BLaER1 treated with 17β-estradiol and CSF1 and Interleukin-3, amounts not matched to agents 10 nM and 100 nM (cell line): ENCODE data around the gene TAS2R50.

Experiments
- H3K27ac ChIP-seq, 11 experiments: shearing (Covaris generic); formaldehyde crosslinking; 2 replicates each; pipeline ENCODE4 v1.8.1; 2022
- H3K27me3 ChIP-seq, 11 experiments: shearing (Covaris generic); formaldehyde crosslinking; 2 replicates each; pipeline ENCODE4 v1.8.1; 2022
- H3K36me3 ChIP-seq, 11 experiments: shearing (Covaris generic); formaldehyde crosslinking; 2 replicates each; pipeline ENCODE4 v1.8.1; 2022
- H3K4me1 ChIP-seq, 10 experiments: shearing (Covaris generic); formaldehyde crosslinking; 2 replicates each; pipeline ENCODE4 v1.8.1; 2022
- H3K4me2 ChIP-seq, 11 experiments: shearing (Covaris generic); formaldehyde crosslinking; 2 replicates each; pipeline ENCODE4 v1.8.1; 2022
- H3K4me3 ChIP-seq, 10 experiments: shearing (Covaris generic); formaldehyde crosslinking; 2 replicates each; pipeline ENCODE4 v1.8.1; 2022
- H3K9ac ChIP-seq, 11 experiments: shearing (Covaris generic); formaldehyde crosslinking; 2 replicates each; pipeline ENCODE4 v1.8.1; 2022
- H3K9me3 ChIP-seq, 11 experiments: shearing (Covaris generic); formaldehyde crosslinking; replicated peaks in 1 of 11; 2 replicates each; pipeline ENCODE4 v1.8.1; 2022
- H4K20me1 ChIP-seq, 11 experiments: shearing (Covaris generic); formaldehyde crosslinking; 2 replicates each; pipeline ENCODE4 v1.8.1; 2022
- Cebpa-rat ChIP-seq, 11 experiments: shearing (Covaris generic); IDR thresholded peaks; 2 replicates each; pipeline ENCODE4 v1.8.1; 2022

The TAS2R50 gene

DNA sequence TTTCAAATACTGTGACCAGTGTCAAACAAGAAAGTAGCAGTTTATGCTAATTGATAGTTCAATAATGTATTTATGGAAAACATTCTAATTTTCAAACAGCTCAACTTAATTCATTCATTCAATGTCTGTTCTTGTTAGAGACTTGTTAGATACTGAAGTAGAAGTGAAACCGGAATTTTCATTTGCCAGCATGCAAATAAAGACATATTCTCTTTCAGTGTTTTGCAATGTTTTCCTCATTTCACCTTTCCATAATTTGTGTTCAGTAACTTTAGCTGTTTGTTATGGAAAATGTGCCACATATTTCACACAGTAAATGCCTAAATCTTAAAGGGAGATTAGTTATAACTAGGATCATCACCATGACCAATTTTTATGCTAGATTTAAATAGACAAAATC is 21.2 kb downstream of the TAS2R50 start:
- H3K9me3 ChIP-seq = no peaks in the 10 kb centered on the region
- no peak overlapping the region for H3K27ac ChIP-seq
- H3K27me3 ChIP-seq = no peaks in the 10 kb centered on the region
- no peak overlapping the region; a peak in 1 of 22 replicates for H3K4me2 ChIP-seq
- peaks cover 0 to 3% (median 0%) of the 10 kb centered on the region in 11 experiments; a peak in 1 of 22 replicates for H4K20me1 ChIP-seq
- no peak overlapping the region for H3K9ac ChIP-seq
- H3K4me3 ChIP-seq = no peak overlapping the region
- no peak for TF ChIP-seq Cebpa-rat (IDR thresholded peaks at IDR 0.05)
- peaks cover 0 to 16% (median 4%) of the 10 kb centered on the region in 11 experiments; a peak in 7 of 22 replicates for H3K36me3 ChIP-seq
- no peaks in the 10 kb centered on the region for H3K4me1 ChIP-seq

- H3K9me3 ChIP-seq = peaks cover 5 to 22% (median 14%) of the 10 kb centered on the region in 11 experiments; a peak in 15 of 22 replicates
- TF ChIP-seq Cebpa-rat (IDR thresholded peaks at IDR 0.05) = no peak
- H3K27me3 ChIP-seq = no peaks in the 10 kb centered on the region
- H3K4me2 ChIP-seq = no peak overlapping the region
- no peak overlapping the region for H3K9ac ChIP-seq
- H3K4me1 ChIP-seq = no peaks in the 10 kb centered on the region
- no peak overlapping the region for H3K4me3 ChIP-seq
- peaks cover 0 to 12% (median 0%) of the 10 kb centered on the region in 11 experiments; a peak in 2 of 22 replicates for H3K36me3 ChIP-seq
- no peak overlapping the region for H3K27ac ChIP-seq
- H4K20me1 ChIP-seq = no peaks in the 10 kb centered on the region
Observed at GRCh38 chr12:10960211-10960610, 26.5 kb downstream of the TAS2R50 start.

- H3K4me1 ChIP-seq = no peaks in the 10 kb centered on the region
- no peak for TF ChIP-seq Cebpa-rat (IDR thresholded peaks at IDR 0.05)
Observed at GRCh38 chr12:10959804-10960203, 26.9 kb downstream of the TAS2R50 start.

DNA sequence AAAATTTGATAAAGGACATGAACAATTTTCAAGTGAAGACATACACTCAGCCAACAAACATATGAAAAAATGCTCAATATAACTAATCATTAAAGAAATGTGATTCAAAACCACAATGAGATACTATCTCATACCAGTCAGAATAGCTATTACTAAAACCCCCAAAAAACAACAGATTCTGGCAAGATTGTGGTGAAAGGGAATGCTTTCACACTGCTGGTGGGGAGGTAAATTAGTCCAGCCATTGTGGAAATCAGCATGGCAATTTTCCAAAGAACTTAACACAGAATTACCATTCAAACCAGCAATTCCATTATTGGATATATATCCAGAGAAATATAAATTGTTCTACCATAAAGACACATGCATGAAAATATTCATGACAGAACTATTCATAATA is 29.0 kb downstream of the TAS2R50 start:
- Histone ChIP-seq H4K20me1 (no peaks in the 10 kb centered on the region), H3K36me3 (peaks cover 0 to 13% (median 3%) of the 10 kb centered on the region in 11 experiments; a peak in 3 of 22 replicates), H3K4me1 (no peaks in the 10 kb centered on the region), H3K9me3 (peaks cover 17 to 38% (median 27%) of the 10 kb centered on the region in 11 experiments; a peak in 21 of 22 replicates), H3K27me3 (no peaks in the 10 kb centered on the region), H3K9ac (no peak overlapping the region), H3K4me2 (no peak overlapping the region), H3K4me3 (no peak overlapping the region), H3K27ac (no peak overlapping the region)
- TF ChIP-seq Cebpa-rat (IDR thresholded peaks at IDR 0.05) = no peak

More at GRCh38 chr12:10959804-10960203, 26.9 kb downstream of the TAS2R50 start:
- H3K4me2 ChIP-seq = no peak overlapping the region
- H3K9ac ChIP-seq = no peak overlapping the region
- no peak overlapping the region for H3K27ac ChIP-seq
- H3K4me3 ChIP-seq = no peak overlapping the region
- H3K27me3 ChIP-seq = no peaks in the 10 kb centered on the region
- peaks cover 0 to 12% (median 0%) of the 10 kb centered on the region in 11 experiments; a peak in 2 of 22 replicates for H3K36me3 ChIP-seq
- peaks cover 6 to 26% (median 18%) of the 10 kb centered on the region in 11 experiments; a peak in 18 of 22 replicates for H3K9me3 ChIP-seq
- no peaks in the 10 kb centered on the region for H4K20me1 ChIP-seq

DNA sequence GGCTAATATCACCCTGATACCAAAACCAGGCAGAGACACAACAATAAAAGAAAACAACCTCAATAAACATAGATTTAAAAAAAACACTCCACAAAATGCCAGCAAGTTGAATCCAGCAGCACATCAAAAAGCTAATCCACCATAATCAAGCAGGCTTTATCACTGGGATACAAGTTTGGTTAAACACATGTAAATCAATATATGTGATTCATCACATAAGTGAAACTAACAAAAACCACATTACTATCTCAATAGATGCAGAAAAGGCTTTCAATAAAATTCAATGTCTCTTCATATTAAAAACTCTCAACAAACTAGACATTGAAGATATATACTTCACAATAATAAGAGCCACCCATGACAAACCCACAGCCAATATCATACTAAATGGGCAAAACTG is 30.6 kb downstream of the TAS2R50 start:
- no peak overlapping the region for H3K27ac ChIP-seq
- H3K9ac ChIP-seq = no peak overlapping the region
- H3K36me3 ChIP-seq = peaks cover 0 to 16% (median 2%) of the 10 kb centered on the region in 11 experiments; a peak in 3 of 22 replicates
- no peaks in the 10 kb centered on the region for H3K27me3 ChIP-seq
- H3K4me3 ChIP-seq = no peak overlapping the region
- H3K9me3 ChIP-seq = peaks cover 17 to 38% (median 27%) of the 10 kb centered on the region in 11 experiments; a peak in 21 of 22 replicates
- no peak overlapping the region for H3K4me2 ChIP-seq
- TF ChIP-seq Cebpa-rat (IDR thresholded peaks at IDR 0.05) = no peak
- H3K4me1 ChIP-seq = no peaks in the 10 kb centered on the region
- no peaks in the 10 kb centered on the region for H4K20me1 ChIP-seq

- TF ChIP-seq Cebpa-rat (IDR thresholded peaks at IDR 0.05) = no peak
Observed at GRCh38 chr12:10952645-10953044, 34.1 kb downstream of the TAS2R50 start.

GRCh38 chr12:10943167-10943566 is 43.5 kb downstream of the TAS2R50 start:
- no peaks in the 10 kb centered on the region for H3K4me1 ChIP-seq
- no peak overlapping the region for H3K9ac ChIP-seq
- H3K4me2 ChIP-seq = no peak overlapping the region
- peaks cover 18 to 38% (median 32%) of the 10 kb centered on the region in 11 experiments for H3K9me3 ChIP-seq
- TF ChIP-seq Cebpa-rat (IDR thresholded peaks at IDR 0.05) = no peak
- H3K4me3 ChIP-seq = no peak overlapping the region
- H3K36me3 ChIP-seq = peaks cover 0 to 14% (median 8%) of the 10 kb centered on the region in 11 experiments; a peak in 12 of 22 replicates
- no peak overlapping the region for H3K27ac ChIP-seq
- no peaks in the 10 kb centered on the region for H4K20me1 ChIP-seq
- no peaks in the 10 kb centered on the region for H3K27me3 ChIP-seq

More at GRCh38 chr12:10952645-10953044, 34.1 kb downstream of the TAS2R50 start:
- no peaks in the 10 kb centered on the region for H4K20me1 ChIP-seq
- H3K4me1 ChIP-seq = no peaks in the 10 kb centered on the region
- no peak overlapping the region for H3K4me3 ChIP-seq
- no peak overlapping the region for H3K9ac ChIP-seq
- H3K27ac ChIP-seq = no peak overlapping the region
- H3K4me2 ChIP-seq = no peak overlapping the region
- H3K36me3 ChIP-seq = peaks cover 8 to 25% (median 15%) of the 10 kb centered on the region in 11 experiments; a peak in 19 of 22 replicates
- H3K27me3 ChIP-seq = no peaks in the 10 kb centered on the region
- H3K9me3 ChIP-seq = peaks cover 33 to 59% (median 47%) of the 10 kb centered on the region in 11 experiments

GRCh38 chr12:10941916-10942607 is 44.6 kb downstream of the TAS2R50 start:
- no peak overlapping the region for H3K4me2 ChIP-seq
- no peak overlapping the region for H3K27ac ChIP-seq
- no peaks in the 10 kb centered on the region for H4K20me1 ChIP-seq
- H3K9ac ChIP-seq = no peak overlapping the region
- H3K9me3 ChIP-seq = peaks cover 7 to 27% (median 20%) of the 10 kb centered on the region in 11 experiments
- no peak for TF ChIP-seq Cebpa-rat (IDR thresholded peaks at IDR 0.05)
- H3K36me3 ChIP-seq = peaks cover 0 to 3% (median 0%) of the 10 kb centered on the region in 11 experiments; a peak in 4 of 22 replicates
- H3K4me3 ChIP-seq = no peak overlapping the region
- H3K4me1 ChIP-seq = no peaks in the 10 kb centered on the region
- no peaks in the 10 kb centered on the region for H3K27me3 ChIP-seq

DNA sequence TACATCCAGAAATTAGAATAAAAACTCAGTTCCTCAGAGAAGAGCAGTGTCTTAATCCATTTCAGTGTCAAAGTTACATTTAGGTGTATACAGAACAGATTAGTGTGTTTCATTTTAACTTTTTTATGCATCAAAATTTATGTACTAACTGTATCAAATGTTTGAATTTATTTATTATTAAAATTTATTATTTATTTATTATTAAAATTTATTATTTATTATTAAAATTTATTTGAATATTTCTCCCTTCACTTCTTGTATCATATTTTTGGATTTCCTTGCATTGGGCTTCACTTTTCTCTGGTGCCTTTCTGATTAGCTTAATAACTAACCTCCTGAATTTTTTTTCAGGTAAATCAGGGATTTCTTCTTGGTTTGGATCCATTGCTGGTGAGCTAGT is 45.3 kb downstream of the TAS2R50 start:
- Histone ChIP-seq H3K4me2 (no peak overlapping the region), H3K36me3 (peaks cover 0 to 3% (median 0%) of the 10 kb centered on the region in 11 experiments; a peak in 3 of 22 replicates), H3K9me3 (peaks cover 4 to 20% (median 14%) of the 10 kb centered on the region in 11 experiments), H3K4me3 (no peak overlapping the region), H3K27ac (no peak overlapping the region), H3K4me1 (no peaks in the 10 kb centered on the region), H3K9ac (no peak overlapping the region), H4K20me1 (no peaks in the 10 kb centered on the region), H3K27me3 (no peaks in the 10 kb centered on the region)
- TF ChIP-seq Cebpa-rat (IDR thresholded peaks at IDR 0.05) = no peak
